H1 (cell line): Measurements from ENCODE around the gene CIAO2B. TPM values are rescaled to one million over a fixed set of nuclear protein-coding genes. Genes with fewer than 3 reads are reported as not detected.

Source experiments
- CTCF ChIA-PET: fragments of 300-600 bp; sonication (Branson Sonifier 250); formaldehyde crosslinking; loops from one replicate; lab custom pipeline; 2021; ENCODE audit not compliant: partially characterized antibody; lab: Charles Lee
- POLR2A ChIA-PET: fragments of 300-600 bp; sonication (Branson Sonifier 250); formaldehyde crosslinking; loops from one replicate; lab custom pipeline; 2021; ENCODE audit warnings: inconsistent platforms; ENCODE audit not compliant: partially characterized antibody; lab: Charles Lee
- DNase-seq, 2 experiments: peaks; one replicate each; pipeline versions ENCODE4 v3.0.0 to v3.0.0-alpha.2; 2010 to 2022; ENCODE audit warnings: low spot score in 2 of 2, low read depth in 1 of 2, mixed read lengths in 1 of 2
- FAIRE-seq: peaks from 2 replicates; lab custom pipeline; 2011; peaks lifted over from hg19 to GRCh38; lab: Jason Lieb, UNC
- H2AFZ ChIP-seq: 2 replicates; pipeline ENCODE4 v1.8.1; 2012; ENCODE audit warnings: low read length, inconsistent platforms
- H2AK5ac ChIP-seq: 2 replicates; pipeline ENCODE4 v1.6.1; 2013; ENCODE audit warnings: low read depth, low read length
- H2BK120ac ChIP-seq: replicated peaks from 2 replicates; pipeline ENCODE3; 2013; ENCODE audit warnings: low read depth, low read length, inconsistent platforms
- H2BK12ac ChIP-seq: 2 replicates; pipeline ENCODE4 v1.6.1; 2013; ENCODE audit warnings: low read depth, low read length
- H2BK15ac ChIP-seq: 2 replicates; pipeline ENCODE4 v1.6.1; 2013; ENCODE audit warnings: low read length
- H2BK20ac ChIP-seq: 2 replicates; pipeline ENCODE4 v1.6.1; 2013; ENCODE audit warnings: low read length
- H2BK5ac ChIP-seq: 2 replicates; pipeline ENCODE4 v1.6.1; 2013; ENCODE audit warnings: low read depth, low read length
- H3K14ac ChIP-seq: 2 replicates; pipeline ENCODE4 v1.6.1; 2013; ENCODE audit warnings: inconsistent platforms; ENCODE audit not compliant: insufficient read length
- H3K18ac ChIP-seq: 2 replicates; pipeline ENCODE4 v1.6.1; 2013; ENCODE audit warnings: low read length; ENCODE audit errors: extremely low read depth
- H3K23ac ChIP-seq: 2 replicates; pipeline ENCODE4 v1.6.1; 2013; ENCODE audit warnings: inconsistent platforms; ENCODE audit not compliant: insufficient read length
- H3K23me2 ChIP-seq: 2 replicates; pipeline ENCODE4 v1.6.1; 2013; ENCODE audit warnings: low read depth, low read length
- H3K27ac ChIP-seq: 2 replicates; pipeline ENCODE4 v1.6.1; 2011; ENCODE audit warnings: low read depth, low read length, inconsistent platforms
- H3K27me3 ChIP-seq, 4 experiments: replicated peaks in 1 of 4; 1 replicate in 1 of 4; 2 replicates in 3 of 4; pipeline versions ENCODE4 v1.6.1 to v1.8.1; 2011 to 2013; ENCODE audit warnings: low read length in 3 of 4, mild to moderate bottlenecking in 3 of 4, inconsistent platforms in 2 of 4, mixed read lengths in 2 of 4, moderate library complexity in 1 of 4; ENCODE audit not compliant: control insufficient read depth in 3 of 4, insufficient read depth in 3 of 4; ENCODE audit errors: extremely low read depth in 1 of 4
- H3K36me3 ChIP-seq, 4 experiments: 2 replicates each; pipeline versions ENCODE4 v1.6.1 to v1.8.1; 2011 to 2013; ENCODE audit warnings: mild to moderate bottlenecking in 4 of 4, low read length in 3 of 4, moderate library complexity in 2 of 4, control low read depth in 1 of 4, inconsistent platforms in 1 of 4; ENCODE audit not compliant: insufficient read depth in 4 of 4, control insufficient read depth in 2 of 4
- H3K4ac ChIP-seq: replicated peaks from 2 replicates; pipeline ENCODE3; 2013; ENCODE audit warnings: low read length, low read depth, mixed read lengths, inconsistent platforms; ENCODE audit not compliant: insufficient read length
- H3K4me1 ChIP-seq, 4 experiments: replicated peaks in 1 of 4; 1 replicate in 1 of 4; 2 replicates in 3 of 4; pipeline versions ENCODE4 v1.6.1 to v1.8.1; 2011 to 2013; ENCODE audit warnings: low read length in 3 of 4, inconsistent platforms in 2 of 4, mixed read lengths in 1 of 4; ENCODE audit not compliant: insufficient read depth in 4 of 4, control insufficient read depth in 3 of 4
- H3K4me2 ChIP-seq, 2 experiments: 2 replicates each; pipeline versions ENCODE4 v1.6.1 to v1.8.1; 2011 to 2013; ENCODE audit warnings: low read depth in 2 of 2, low read length in 2 of 2, control low read depth in 1 of 2, inconsistent platforms in 1 of 2, mild to moderate bottlenecking in 1 of 2; ENCODE audit not compliant: insufficient read depth in 1 of 2
- H3K4me3 ChIP-seq, 4 experiments: fragments of 200-600, 300-600 bp in 1 of 4; sonication (generic), shearing (Covaris generic), sonication (Bioruptor Twin) in 1 of 4; 2 replicates each; pipeline versions ENCODE4 v1.5.1 to v1.8.1; 2011 to 2016; ENCODE audit warnings: low read length in 4 of 4, low read depth in 3 of 4, control low read depth in 2 of 4, inconsistent platforms in 2 of 4, mild to moderate bottlenecking in 2 of 4, mixed read lengths in 1 of 4, moderate library complexity in 1 of 4; ENCODE audit not compliant: insufficient read depth in 2 of 4; ENCODE audit errors: extremely low read depth in 1 of 4
- H3K56ac ChIP-seq: replicated peaks from 2 replicates; pipeline ENCODE3; 2013; ENCODE audit warnings: low read depth, mild to moderate bottlenecking, mixed read lengths, low read length, inconsistent platforms; ENCODE audit not compliant: insufficient read length
- H3K79me1 ChIP-seq: 2 replicates; pipeline ENCODE4 v1.6.1; 2013; ENCODE audit warnings: low read depth, low read length, control low read depth
- H3K79me2 ChIP-seq, 2 experiments: 2 replicates each; pipeline versions ENCODE4 v1.6.1 to v1.8.1; 2012 to 2013; ENCODE audit warnings: low read length in 2 of 2, mild to moderate bottlenecking in 2 of 2, inconsistent platforms in 1 of 2; ENCODE audit not compliant: insufficient read depth in 2 of 2, control insufficient read depth in 1 of 2
- H3K9ac ChIP-seq, 4 experiments: replicated peaks in 1 of 4; 1 replicate in 1 of 4; 2 replicates in 3 of 4; pipeline versions ENCODE4 v1.6.1 to v1.8.1; 2011 to 2013; ENCODE audit warnings: low read depth in 3 of 4, low read length in 3 of 4, control low read depth in 2 of 4, mild to moderate bottlenecking in 2 of 4, moderate library complexity in 2 of 4, inconsistent platforms in 1 of 4; ENCODE audit errors: extremely low read depth in 1 of 4
- H3K9me3 ChIP-seq, 2 experiments: 2 replicates each; pipeline versions ENCODE4 v1.6.1 to v1.8.1; 2012 to 2013; ENCODE audit warnings: mild to moderate bottlenecking in 2 of 2, moderate library complexity in 2 of 2, control low read depth in 1 of 2, inconsistent platforms in 1 of 2, low read depth in 1 of 2, low read length in 1 of 2, mixed read lengths in 1 of 2; ENCODE audit not compliant: insufficient read depth in 2 of 2
- H4K20me1 ChIP-seq, 2 experiments: replicated peaks in 1 of 2; 2 replicates each; pipeline versions ENCODE3 to v1.8.1; 2011 to 2013; ENCODE audit warnings: inconsistent platforms in 2 of 2, low read length in 2 of 2, mild to moderate bottlenecking in 1 of 2; ENCODE audit not compliant: insufficient read depth in 2 of 2, control insufficient read depth in 1 of 2
- H4K5ac ChIP-seq: 2 replicates; pipeline ENCODE4 v1.6.1; 2013; ENCODE audit warnings: low read length, low read depth, mixed read lengths, inconsistent platforms; ENCODE audit not compliant: insufficient read length
- H4K8ac ChIP-seq: 2 replicates; pipeline ENCODE4 v1.8.0; 2013; ENCODE audit warnings: mild to moderate bottlenecking, moderate library complexity, low read length, inconsistent platforms; ENCODE audit not compliant: insufficient read depth; ENCODE audit errors: extremely low read depth
- H4K91ac ChIP-seq: replicated peaks from 2 replicates; pipeline ENCODE3; 2013; ENCODE audit warnings: low read length, mixed read lengths, inconsistent platforms; ENCODE audit not compliant: insufficient read length
- BACH1 ChIP-seq: IDR thresholded peaks from 2 replicates; pipeline ENCODE4 v1.6.1; 2012; ENCODE audit warnings: low read length, improper control_type of control experiment
- EZH2 ChIP-seq: fragments of 200-600 bp; sonication (generic); IDR thresholded peaks from 2 replicates; pipeline ENCODE4 v1.7.1; 2012; ENCODE audit warnings: low read depth, mild to moderate bottlenecking, moderate library complexity, low read length, inconsistent platforms; ENCODE audit not compliant: severe bottlenecking
- HDAC2 ChIP-seq, 2 experiments: fragments of 300-600 bp in 1 of 2; sonication (generic) in 1 of 2; IDR thresholded peaks; 2 replicates each; pipeline ENCODE4 v1.6.1; 2011 to 2012; ENCODE audit warnings: low read depth in 2 of 2, low read length in 2 of 2, mild to moderate bottlenecking in 2 of 2, moderate library complexity in 2 of 2, borderline replicate concordance in 1 of 2, inconsistent platforms in 1 of 2
- KDM1A ChIP-seq: fragments of 200-600, 300-600 bp; sonication (generic); IDR thresholded peaks from 2 replicates; pipeline ENCODE4 v1.7.1; 2016; ENCODE audit warnings: mild to moderate bottlenecking, low read length, borderline replicate concordance
- NRF1 ChIP-seq: IDR thresholded peaks from 2 replicates; pipeline ENCODE4 v1.6.1; 2011; ENCODE audit warnings: mild to moderate bottlenecking, low read depth, low read length, improper control_type of control experiment
- PHF8 ChIP-seq: fragments of 200-600 bp; sonication (generic); conservative IDR thresholded peaks from 2 replicates; pipeline ENCODE4 v1.7.1; 2012; ENCODE audit warnings: low read depth, mild to moderate bottlenecking, inconsistent platforms, low read length, moderate library complexity
- RAD21 ChIP-seq, 2 experiments: IDR thresholded peaks in 1 of 2; conservative IDR thresholded peaks in 1 of 2; 2 replicates each; pipeline ENCODE4 v1.6.1; 2011; ENCODE audit warnings: low read depth in 2 of 2, low read length in 2 of 2, improper control_type of control experiment in 1 of 2, inconsistent platforms in 1 of 2, mild to moderate bottlenecking in 1 of 2, moderate library complexity in 1 of 2
- WGBS, 2 experiments: shearing (Covaris generic) in 1 of 2; methylation state at CpG; one replicate each; pipeline versions ENCODE4 v1.1.6 to v1.1.7; 2013 to 2015; ENCODE audit warnings: low lambda C conversion rate in 2 of 2, mixed read lengths in 2 of 2, inconsistent platforms in 1 of 2, low coverage in 1 of 2, missing lambda C conversion rate in 1 of 2; ENCODE audit not compliant: insufficient replicate concordance in 2 of 2, insufficient coverage in 1 of 2, insufficient read length in 1 of 2; ENCODE audit errors: extremely low coverage in 1 of 2, missing lambda C conversion rate in 1 of 2; 5-methylcytosine and 5-hydroxymethylcytosine counted together
- polyA plus RNA-seq, 7 experiments: library from polyadenylated mRNA; depleted of rRNA in 3 of 7; stranded (reverse) in 5 of 7; unstranded in 2 of 7; fragments of >200 nt in 5 of 7; fragments of 200-250 nt in 2 of 7; gene quantifications; 1 replicate in 5 of 7; 2 replicates in 1 of 7; 4 replicates in 1 of 7; pipeline versions ENCODE4 v1.2.1 to v1.2.3, GENCODE V29; 2011 to 2013; ENCODE audit warnings: missing spikeins in 2 of 7, mixed read lengths in 2 of 7
- total RNA-seq: library from RNA; stranded (reverse); fragmentation: NEBNext Ultra II Directional; extraction: Animal tissue kit (Norgen Biotek cat#: 25700); gene quantifications from 2 replicates; pipeline ENCODE4 v1.2.1, GENCODE V29; 2021

Gene CIAO2B
- total and polyA plus RNA-seq, 2 of the 8 experiments (the other 6 are each of a cell fraction or from before 2014, with no cell fraction given): 65.6 to 248 TPM

- H2BK120ac ChIP-seq: no peak overlapping the region
- no peak overlapping the region for H2AFZ ChIP-seq
- H3K36me3 ChIP-seq: no peaks in the 10 kb centered on the region
- H3K9ac ChIP-seq: no peak overlapping the region
- H2BK5ac ChIP-seq: no peak overlapping the region
- H3K79me1 ChIP-seq: no peaks in the 10 kb centered on the region
- no peak overlapping the region for H2BK20ac ChIP-seq
- H3K23ac ChIP-seq: no peak overlapping the region
- H4K20me1 ChIP-seq: no peaks in the 10 kb centered on the region
- ChIA-PET POLR2A (interaction anchor here (1.2 to 1.5 kb wide), 2 partner anchors 10 to 22 kb away, joined by 5 read pairs; partner anchors contain the start of gene PDP2), CTCF (interaction anchor here (0.9 to 42.0 kb wide), 6 partner anchors 4 to 66 kb away, joined by 3 to 1009 read pairs (median 5); partner anchors contain the start of genes CDH16, CES3, PDP2 and RRAD)
- no peak overlapping the region for H4K91ac ChIP-seq
- H2BK12ac ChIP-seq: no peak overlapping the region
- FAIRE-seq (no peak), DNase-seq (no peak)
- H2AK5ac ChIP-seq: no peak overlapping the region
- H3K4ac ChIP-seq: no peak overlapping the region
- no peaks in the 10 kb centered on the region for H3K9me3 ChIP-seq
- H3K56ac ChIP-seq: no peak overlapping the region
- H3K27ac ChIP-seq: no peak overlapping the region
- H3K4me1 ChIP-seq: peaks cover 0 to 6% (median 3%) of the 10 kb centered on the region in 4 experiments; a peak in 4 of 7 replicates
- 81% methylated on average over 14 of the region's 14 CpGs; no CpG with 5 or more reads in 1 of the 2 experiments for WGBS, 2 experiments
- H4K8ac ChIP-seq: no peak overlapping the region
- no peaks in the 10 kb centered on the region for H3K23me2 ChIP-seq
- H3K4me3 ChIP-seq: no peak overlapping the region
- no peaks in the 10 kb centered on the region for H3K79me2 ChIP-seq
- no peak overlapping the region for H4K5ac ChIP-seq
- H3K27me3 ChIP-seq: no peaks in the 10 kb centered on the region; a peak in 1 of 7 replicates
- H3K14ac ChIP-seq: no peak overlapping the region
- H2BK15ac ChIP-seq: 0 out of 2 replicates have a peak overlapping the region, but pooled peaks have one; percentile 10
- H3K4me2 ChIP-seq: no peak overlapping the region
- H3K18ac ChIP-seq: no peak overlapping the region
- no peak for TF ChIP-seq PHF8
- no peak for TF ChIP-seq EZH2
- no peak for TF ChIP-seq NRF1
- TF ChIP-seq BACH1: no peak
- TF ChIP-seq HDAC2 (IDR thresholded peaks at IDR 0.05; ENCODE audit: borderline replicate concordance in 1 of 2, low read depth in 2 of 2, low read length in 2 of 2): no peak
- TF ChIP-seq RAD21 (IDR thresholded peaks at IDR 0.05 in 1 of 2, conservative IDR thresholded peaks at IDR 0.05 in 1 of 2; ENCODE audit: low read depth in 2 of 2, low read length in 2 of 2): no peak
- TF ChIP-seq KDM1A: no peak
Measured at GRCh38 chr16:66902648-66903543, 31.3 kb downstream of the CIAO2B start.
